ENCODE measurements around the gene BOC.

BOC gene

GRCh38 chr3:113254171-113254947 lies 43.0 kb downstream of the BOC start:
- DNase-seq: no peak

- DNase-seq: no peak
Measured at GRCh38 chr3:113255100-113255853, 43.9 kb downstream of the BOC start.

GRCh38 chr3:113255854-113256615 lies 44.7 kb downstream of the BOC start:
- no peak for DNase-seq

GRCh38 chr3:113258361-113258760 lies 47.0 kb downstream of the BOC start:
- no peak for DNase-seq

- no peak for DNase-seq
Measured at GRCh38 chr3:113259196-113259595, 47.8 kb downstream of the BOC start.

- DNase-seq: no peak
Measured at GRCh38 chr3:113261063-113261625, 49.8 kb downstream of the BOC start.

GRCh38 chr3:113261626-113262303 lies 50.4 kb downstream of the BOC start:
- no peak for DNase-seq

- no peak for DNase-seq
Measured at GRCh38 chr3:113262304-113262665, 50.9 kb downstream of the BOC start.

GRCh38 chr3:113263020-113263419 lies 51.7 kb downstream of the BOC start:
- no peak for DNase-seq

GRCh38 chr3:113263778-113264177 lies 52.4 kb downstream of the BOC start:
- no peak for DNase-seq

- no peak for DNase-seq
Measured at GRCh38 chr3:113264283-113265131, 53.1 kb downstream of the BOC start.

- DNase-seq: no peak
Measured at GRCh38 chr3:113265231-113265630, 53.9 kb downstream of the BOC start.

GRCh38 chr3:113266738-113267137 lies 55.4 kb downstream of the BOC start:
- no peak for DNase-seq

GRCh38 chr3:113268311-113268710 lies 57.0 kb downstream of the BOC start:
- DNase-seq: no peak

GRCh38 chr3:113268942-113269341 lies 57.6 kb downstream of the BOC start:
- DNase-seq: no peak

GRCh38 chr3:113269661-113270060 lies 58.3 kb downstream of the BOC start:
- DNase-seq: no peak

GRCh38 chr3:113270068-113270467 lies 58.7 kb downstream of the BOC start:
- no peak for DNase-seq

GRCh38 chr3:113270786-113271185 lies 59.4 kb downstream of the BOC start:
- no peak for DNase-seq

- no peak for DNase-seq
Measured at GRCh38 chr3:113271189-113271588, 59.8 kb downstream of the BOC start.

GRCh38 chr3:113271594-113272384 lies 60.4 kb downstream of the BOC start:
- DNase-seq: no peak

GRCh38 chr3:113272385-113272779 lies 61.0 kb downstream of the BOC start:
- no peak for DNase-seq
